ENCODE measurements around the gene HSPE1.
"Not testable (repeated sequence)": the region's sequence is repeated elsewhere in the genome, so short reads cannot be mapped to it uniquely, and the experiment has no call there.

The HSPE1 gene

GRCh38 chr2:197499594-197500502, at the start of gene HSPE1, which contains the start of gene HSPD1:
TSS of gene HSPE1 (plus strand) at chr2:197500379. CDS start at chr2:197500437, 58 bp downstream.
TSS of gene HSPD1 (minus strand) at chr2:197499840. CDS start at chr2:197498848, 992 bp downstream.
- H3K27ac ChIP-seq (ENCODE audit: low read length) = peak within 1 kb of the TSS; percentile 87
- H3K9me3 ChIP-seq (ENCODE audit: control insufficient read depth in 2 of 2, low read length in 2 of 2) = no peaks in the 10 kb centered on the region
- peak within 1 kb of the TSS; percentile 88 to 94 for H3K4me3 ChIP-seq (ENCODE audit: low read length in 2 of 2)
- peaks cover 19% of the 10 kb centered on the region for H3K4me1 ChIP-seq (ENCODE audit: control insufficient read depth, insufficient read depth, low read length)
- no peaks in the 10 kb centered on the region for H3K27me3 ChIP-seq (ENCODE audit: control insufficient read depth in 1 of 2, insufficient read depth in 2 of 2, low read length in 2 of 2)
- peaks cover 21 to 33% of the 10 kb centered on the region in 2 donors for H3K36me3 ChIP-seq (ENCODE audit: control insufficient read depth in 2 of 2, insufficient read depth in 2 of 2, low read length in 2 of 2)
- peak within 1 kb of the TSS; percentile 90 to 91 for H3K9ac ChIP-seq (ENCODE audit: low read length in 2 of 2)

- H3K36me3 ChIP-seq (ENCODE audit: control insufficient read depth in 2 of 2, insufficient read depth in 2 of 2, low read length in 2 of 2) = no peaks in the 10 kb centered on the region
- peaks cover 10% of the 10 kb centered on the region for H3K4me1 ChIP-seq (ENCODE audit: control insufficient read depth, insufficient read depth, low read length)
- no peak overlapping the region for H3K27ac ChIP-seq (ENCODE audit: low read length)
- H3K27me3 ChIP-seq (ENCODE audit: control insufficient read depth in 1 of 2, insufficient read depth in 2 of 2, low read length in 2 of 2) = peaks cover under 1 to 2% of the 10 kb centered on the region in 2 donors
- no peaks in the 10 kb centered on the region for H3K9me3 ChIP-seq (ENCODE audit: control insufficient read depth in 2 of 2, low read length in 2 of 2)
- no peak overlapping the region for H3K4me3 ChIP-seq (ENCODE audit: low read length in 2 of 2)
- H3K9ac ChIP-seq (ENCODE audit: low read length in 2 of 2) = no peak overlapping the region
These were observed 49.7 kb upstream of the HSPE1 start for GRCh38 chr2:197450465-197450864.

GRCh38 chr2:197450935-197451358, 49.2 kb upstream of the HSPE1 start:
- not testable (repeated sequence) for H3K9me3 ChIP-seq (ENCODE audit: control insufficient read depth in 2 of 2, low read length in 2 of 2); H3K27ac ChIP-seq (ENCODE audit: low read length); H3K9ac ChIP-seq (ENCODE audit: low read length in 2 of 2); H3K4me3 ChIP-seq (ENCODE audit: low read length in 2 of 2); H3K36me3 ChIP-seq (ENCODE audit: control insufficient read depth in 2 of 2, insufficient read depth in 2 of 2, low read length in 2 of 2); H3K27me3 ChIP-seq (ENCODE audit: control insufficient read depth in 1 of 2, insufficient read depth in 2 of 2, low read length in 2 of 2)
- peaks cover 11% of the 10 kb centered on the region for H3K4me1 ChIP-seq (ENCODE audit: control insufficient read depth, insufficient read depth, low read length)

- Histone ChIP-seq H3K27me3 (ENCODE audit: control insufficient read depth in 1 of 2, insufficient read depth in 2 of 2, low read length in 2 of 2) (no peaks in the 10 kb centered on the region), H3K9ac (ENCODE audit: low read length in 2 of 2) (peak overlapping the region; percentile 85 to 99), H3K9me3 (ENCODE audit: control insufficient read depth in 2 of 2, low read length in 2 of 2) (no peaks in the 10 kb centered on the region), H3K36me3 (ENCODE audit: control insufficient read depth in 2 of 2, insufficient read depth in 2 of 2, low read length in 2 of 2) (no peaks in the 10 kb centered on the region), H3K4me3 (ENCODE audit: low read length in 2 of 2) (peak overlapping the region; percentile 71 to 98), H3K4me1 (ENCODE audit: control insufficient read depth, insufficient read depth, low read length) (peaks cover 11% of the 10 kb centered on the region), H3K27ac (ENCODE audit: low read length) (peak overlapping the region; percentile 100)
These were observed 47.4 kb upstream of the HSPE1 start for GRCh38 chr2:197452754-197453122.

- H3K9ac ChIP-seq (ENCODE audit: low read length in 2 of 2) = peak within 1 kb of the TSS; percentile 100
- no peaks in the 10 kb centered on the region for H3K9me3 ChIP-seq (ENCODE audit: control insufficient read depth in 2 of 2, low read length in 2 of 2)
- no peaks in the 10 kb centered on the region for H3K36me3 ChIP-seq (ENCODE audit: control insufficient read depth in 2 of 2, insufficient read depth in 2 of 2, low read length in 2 of 2)
- peak within 1 kb of the TSS; percentile 100 for H3K27ac ChIP-seq (ENCODE audit: low read length)
- H3K4me3 ChIP-seq (ENCODE audit: low read length in 2 of 2) = peak within 1 kb of the TSS; percentile 98 to 99
- H3K27me3 ChIP-seq (ENCODE audit: control insufficient read depth in 1 of 2, insufficient read depth in 2 of 2, low read length in 2 of 2) = no peaks in the 10 kb centered on the region
- H3K4me1 ChIP-seq (ENCODE audit: control insufficient read depth, insufficient read depth, low read length) = peaks cover 11% of the 10 kb centered on the region
These were observed 46.9 kb upstream of the HSPE1 start, which contains the start of gene COQ10B for GRCh38 chr2:197453123-197453913. TSS of gene COQ10B (plus strand) at chr2:197453552. CDS start at chr2:197453561, 9 bp downstream.

GRCh38 chr2:197453914-197454398, 46.2 kb upstream of the HSPE1 start:
- peak overlapping the region; percentile 98 to 99 for H3K4me3 ChIP-seq (ENCODE audit: low read length in 2 of 2)
- no peaks in the 10 kb centered on the region for H3K36me3 ChIP-seq (ENCODE audit: control insufficient read depth in 2 of 2, insufficient read depth in 2 of 2, low read length in 2 of 2)
- H3K9ac ChIP-seq (ENCODE audit: low read length in 2 of 2) = peak overlapping the region; percentile 100
- no peaks in the 10 kb centered on the region for H3K27me3 ChIP-seq (ENCODE audit: control insufficient read depth in 1 of 2, insufficient read depth in 2 of 2, low read length in 2 of 2)
- peaks cover 11% of the 10 kb centered on the region for H3K4me1 ChIP-seq (ENCODE audit: control insufficient read depth, insufficient read depth, low read length)
- no peaks in the 10 kb centered on the region for H3K9me3 ChIP-seq (ENCODE audit: control insufficient read depth in 2 of 2, low read length in 2 of 2)
- peak overlapping the region; percentile 100 for H3K27ac ChIP-seq (ENCODE audit: low read length)

GRCh38 chr2:197454923-197455322, 45.3 kb upstream of the HSPE1 start:
- H3K27ac ChIP-seq (ENCODE audit: low read length) = no peak overlapping the region
- H3K9me3 ChIP-seq (ENCODE audit: control insufficient read depth in 2 of 2, low read length in 2 of 2) = no peaks in the 10 kb centered on the region
- peaks cover 11% of the 10 kb centered on the region for H3K4me1 ChIP-seq (ENCODE audit: control insufficient read depth, insufficient read depth, low read length)
- no peaks in the 10 kb centered on the region for H3K27me3 ChIP-seq (ENCODE audit: control insufficient read depth in 1 of 2, insufficient read depth in 2 of 2, low read length in 2 of 2)
- peak overlapping the region; percentile 98 to 99 for H3K4me3 ChIP-seq (ENCODE audit: low read length in 2 of 2)
- H3K36me3 ChIP-seq (ENCODE audit: control insufficient read depth in 2 of 2, insufficient read depth in 2 of 2, low read length in 2 of 2) = no peaks in the 10 kb centered on the region
- peak overlapping the region in 1 of 2 donors; percentile 100 for H3K9ac ChIP-seq (ENCODE audit: low read length in 2 of 2)

- no peak overlapping the region for H3K27ac ChIP-seq (ENCODE audit: low read length)
- H3K4me1 ChIP-seq (ENCODE audit: control insufficient read depth, insufficient read depth, low read length) = peaks cover 11% of the 10 kb centered on the region
- no peak overlapping the region for H3K4me3 ChIP-seq (ENCODE audit: low read length in 2 of 2)
- no peak overlapping the region for H3K9ac ChIP-seq (ENCODE audit: low read length in 2 of 2)
- no peaks in the 10 kb centered on the region for H3K9me3 ChIP-seq (ENCODE audit: control insufficient read depth in 2 of 2, low read length in 2 of 2)
- H3K36me3 ChIP-seq (ENCODE audit: control insufficient read depth in 2 of 2, insufficient read depth in 2 of 2, low read length in 2 of 2) = peaks cover under 1 to 2% of the 10 kb centered on the region in 2 donors
- H3K27me3 ChIP-seq (ENCODE audit: control insufficient read depth in 1 of 2, insufficient read depth in 2 of 2, low read length in 2 of 2) = no peaks in the 10 kb centered on the region
These were observed 44.8 kb upstream of the HSPE1 start for GRCh38 chr2:197455428-197455827.

- Histone ChIP-seq H3K27me3 (ENCODE audit: control insufficient read depth in 1 of 2, insufficient read depth in 2 of 2, low read length in 2 of 2) (no peaks in the 10 kb centered on the region), H3K4me1 (ENCODE audit: control insufficient read depth, insufficient read depth, low read length) (no peaks in the 10 kb centered on the region), H3K4me3 (ENCODE audit: low read length in 2 of 2) (no peak overlapping the region), H3K9ac (ENCODE audit: low read length in 2 of 2) (no peak overlapping the region), H3K36me3 (ENCODE audit: control insufficient read depth in 2 of 2, insufficient read depth in 2 of 2, low read length in 2 of 2) (peaks cover 11 to 17% of the 10 kb centered on the region in 2 donors), H3K9me3 (ENCODE audit: control insufficient read depth in 2 of 2, low read length in 2 of 2) (no peaks in the 10 kb centered on the region), H3K27ac (ENCODE audit: low read length) (no peak overlapping the region)
These were observed 39.5 kb upstream of the HSPE1 start for GRCh38 chr2:197460649-197461048.

GRCh38 chr2:197461057-197461456, 39.1 kb upstream of the HSPE1 start:
- Histone ChIP-seq H3K9ac (ENCODE audit: low read length in 2 of 2) (no peak overlapping the region), H3K27me3 (ENCODE audit: control insufficient read depth in 1 of 2, insufficient read depth in 2 of 2, low read length in 2 of 2) (no peaks in the 10 kb centered on the region), H3K9me3 (ENCODE audit: control insufficient read depth in 2 of 2, low read length in 2 of 2) (no peaks in the 10 kb centered on the region), H3K4me1 (ENCODE audit: control insufficient read depth, insufficient read depth, low read length) (no peaks in the 10 kb centered on the region), H3K36me3 (ENCODE audit: control insufficient read depth in 2 of 2, insufficient read depth in 2 of 2, low read length in 2 of 2) (peaks cover 11 to 19% of the 10 kb centered on the region in 2 donors), H3K27ac (ENCODE audit: low read length) (no peak overlapping the region), H3K4me3 (ENCODE audit: low read length in 2 of 2) (no peak overlapping the region)

Measured in stomach smooth muscle (tissue), 2 donors.